LNCAP (cell line): ENCODE measurements around the gene PTGDS.

Experiments
- TF ChIP-seq, protein P1 (sequence below): fragments of 450-650 bp; IDR thresholded peaks from 2 replicates; pipeline ENCODE4 v1.5.1; 2017; ENCODE audit warnings: mild to moderate bottlenecking

The PTGDS gene

DNA sequence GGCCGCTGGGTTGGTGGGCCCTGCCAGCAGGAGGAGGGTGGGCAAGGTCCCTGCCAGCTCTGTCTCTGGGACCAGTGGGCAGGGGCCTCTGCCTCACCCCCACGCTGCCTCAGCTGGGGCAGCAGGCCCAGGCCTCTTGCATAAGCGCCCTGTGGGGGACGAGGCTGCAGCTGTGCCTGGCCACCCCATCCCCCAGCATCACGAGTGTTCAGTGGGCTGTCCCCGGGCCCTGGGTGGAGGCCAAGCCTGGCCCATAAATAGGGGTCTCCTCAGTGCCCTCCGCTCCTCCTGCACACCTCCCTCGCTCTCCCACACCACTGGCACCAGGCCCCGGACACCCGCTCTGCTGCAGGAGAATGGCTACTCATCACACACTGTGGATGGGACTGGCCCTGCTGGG is at the start of gene PTGDS:
TSS of gene PTGDS (plus strand) at position 282 of the 400 bp plus-strand sequence. CDS start at position 357, 75 bp downstream.
- TF ChIP-seq, protein P1, sequence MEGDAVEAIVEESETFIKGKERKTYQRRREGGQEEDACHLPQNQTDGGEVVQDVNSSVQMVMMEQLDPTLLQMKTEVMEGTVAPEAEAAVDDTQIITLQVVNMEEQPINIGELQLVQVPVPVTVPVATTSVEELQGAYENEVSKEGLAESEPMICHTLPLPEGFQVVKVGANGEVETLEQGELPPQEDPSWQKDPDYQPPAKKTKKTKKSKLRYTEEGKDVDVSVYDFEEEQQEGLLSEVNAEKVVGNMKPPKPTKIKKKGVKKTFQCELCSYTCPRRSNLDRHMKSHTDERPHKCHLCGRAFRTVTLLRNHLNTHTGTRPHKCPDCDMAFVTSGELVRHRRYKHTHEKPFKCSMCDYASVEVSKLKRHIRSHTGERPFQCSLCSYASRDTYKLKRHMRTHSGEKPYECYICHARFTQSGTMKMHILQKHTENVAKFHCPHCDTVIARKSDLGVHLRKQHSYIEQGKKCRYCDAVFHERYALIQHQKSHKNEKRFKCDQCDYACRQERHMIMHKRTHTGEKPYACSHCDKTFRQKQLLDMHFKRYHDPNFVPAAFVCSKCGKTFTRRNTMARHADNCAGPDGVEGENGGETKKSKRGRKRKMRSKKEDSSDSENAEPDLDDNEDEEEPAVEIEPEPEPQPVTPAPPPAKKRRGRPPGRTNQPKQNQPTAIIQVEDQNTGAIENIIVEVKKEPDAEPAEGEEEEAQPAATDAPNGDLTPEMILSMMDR, result no peak

DNA sequence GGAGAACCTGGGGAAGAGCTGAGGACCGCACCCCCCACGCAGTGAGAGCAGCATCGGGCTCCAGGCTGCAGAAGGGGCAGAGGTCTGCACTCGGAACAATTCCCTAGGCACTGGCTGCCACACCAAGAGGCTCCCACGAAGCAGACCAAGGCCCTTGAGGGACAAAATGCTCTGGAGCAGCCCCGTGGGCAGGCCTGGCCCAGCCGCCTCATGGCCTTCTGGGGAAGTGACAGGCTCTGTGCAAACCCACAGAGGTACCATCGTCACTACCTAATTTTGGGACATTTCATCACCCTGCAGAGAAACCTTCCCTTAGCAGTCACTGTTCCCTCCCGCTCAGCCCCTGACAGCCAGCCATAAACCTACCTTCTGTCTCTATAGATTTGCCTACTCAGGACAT is 48.7 kb upstream of the PTGDS start:
- TF ChIP-seq, protein P1, result no peak

DNA sequence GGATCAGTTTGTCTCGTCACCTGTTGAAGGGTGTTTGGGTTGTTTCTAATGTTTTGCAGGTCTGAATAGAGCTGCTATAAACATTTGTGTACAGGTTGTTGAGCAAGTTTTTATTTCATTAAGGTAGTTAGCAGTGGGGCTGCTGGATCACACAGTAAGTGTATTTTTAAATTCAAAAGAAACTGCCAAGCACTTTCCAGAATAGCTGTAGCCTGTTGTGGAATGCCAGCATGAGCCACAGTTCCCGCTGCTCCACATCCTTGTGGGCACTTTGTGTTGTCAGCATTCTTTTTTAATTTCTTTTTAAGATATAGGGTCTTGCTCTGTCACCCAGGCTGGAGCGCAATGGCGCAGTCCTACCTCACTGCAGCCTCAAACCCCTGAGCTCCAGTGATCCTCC is 47.3 kb upstream of the PTGDS start:
- TF ChIP-seq, protein P1, result no peak

DNA sequence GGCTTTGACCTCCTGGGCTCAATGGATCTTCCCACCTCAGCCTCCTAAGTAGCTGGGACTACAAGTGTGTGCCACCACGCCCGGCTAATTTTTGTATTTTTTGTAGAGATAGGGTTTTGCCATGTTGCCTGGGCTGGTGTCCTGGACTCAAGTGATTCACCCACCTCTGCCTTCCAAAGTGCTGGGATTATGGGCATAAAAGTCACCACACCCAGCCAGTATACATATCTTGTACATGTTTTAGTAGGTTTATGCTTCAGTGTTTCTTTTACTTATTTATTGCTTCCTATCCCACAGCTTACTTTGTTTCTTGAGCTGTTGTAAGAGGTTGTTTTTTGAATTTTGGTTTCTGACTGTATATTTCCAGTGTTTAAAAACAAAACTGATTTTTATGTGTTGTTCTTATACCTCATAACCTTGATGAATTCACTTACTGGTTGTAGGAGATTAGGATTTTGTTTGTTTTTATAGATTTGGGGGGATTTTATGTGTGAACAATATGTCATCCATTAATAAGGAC is 45.6 kb upstream of the PTGDS start:
- TF ChIP-seq, protein P1, result no peak

GRCh38 chr9:136934277-136934676 is 43.0 kb upstream of the PTGDS start:
- TF ChIP-seq, protein P1, result no peak

GRCh38 chr9:136935651-136936050 is 41.7 kb upstream of the PTGDS start:
- TF ChIP-seq, protein P1, result no peak

- TF ChIP-seq, protein P1, result no peak
These were observed 40.6 kb upstream of the PTGDS start for GRCh38 chr9:136936645-136937170.
